ENCODE data around the gene ETNK1.

ETNK1 gene

GRCh38 chr12:22615963-22616501, 8.9 kb upstream of the ETNK1 start:
- Mint-ChIP-seq H3K36me3 (ENCODE audit: insufficient read depth) (no peaks in the 10 kb centered on the region), H3K27ac (no peak overlapping the region), H3K27me3 (peaks cover 5% of the 10 kb centered on the region in 2 donors), H3K4me1 (ENCODE audit: low read depth in 2 of 2) (no peaks in the 10 kb centered on the region), H3K4me3 (no peak overlapping the region), H3K9me3 (peaks cover 0 to 1% of the 10 kb centered on the region in 2 donors)
- ATAC-seq (replicated peaks) (no peak), DNase-seq (no peak)

DNA sequence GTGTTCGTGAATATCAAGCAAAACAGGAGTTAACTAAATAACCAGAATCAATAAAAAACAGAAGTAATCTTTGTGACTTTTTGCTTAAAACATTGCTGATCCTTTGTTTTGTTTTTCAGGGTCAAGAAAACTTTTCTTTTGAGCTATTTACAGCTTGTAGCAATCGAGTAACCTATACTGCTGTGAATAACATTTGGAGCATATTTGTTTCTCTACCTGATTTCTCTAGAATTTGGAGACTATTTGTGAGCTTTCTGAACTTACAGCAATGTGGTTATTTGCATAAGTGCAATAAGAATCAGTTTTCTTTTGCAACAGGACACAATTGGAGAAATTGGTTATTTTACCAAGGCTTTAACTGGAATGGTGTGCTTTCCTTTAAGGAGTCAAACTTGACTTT, 7.3 kb upstream of the ETNK1 start:
- Mint-ChIP-seq H3K27ac (no peak overlapping the region), H3K9me3 (peaks cover 0 to 1% of the 10 kb centered on the region in 2 donors)
- no peak for ATAC-seq (replicated peaks)

DNA sequence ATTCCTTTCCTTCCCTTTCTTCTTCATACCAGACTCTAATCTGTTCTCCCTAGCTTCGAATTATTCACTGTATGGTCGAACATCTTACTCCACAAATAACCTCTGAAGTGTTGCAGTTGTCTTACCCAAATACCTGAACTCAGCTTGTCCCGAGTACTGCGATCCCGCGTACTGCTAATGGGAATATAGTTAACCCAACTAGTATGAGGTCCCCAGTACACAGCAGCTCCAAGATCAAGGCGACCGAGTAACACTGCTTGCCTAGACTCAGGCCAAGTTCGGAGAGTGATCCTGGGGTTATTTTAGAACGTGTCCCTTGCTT, 462 bp upstream of the ETNK1 start:
- ATAC-seq (replicated peaks), result no peak
- H3K27ac Mint-ChIP-seq, result peak overlapping the region; percentile 94 to 99
- DNase-seq, result no peak

More for the DNA sequence above, 7.3 kb upstream of the ETNK1 start:
- H3K27me3 Mint-ChIP-seq, result peaks cover 0 to 1% of the 10 kb centered on the region in 2 donors
- no peaks in the 10 kb centered on the region for H3K36me3 Mint-ChIP-seq (ENCODE audit: insufficient read depth)
- H3K4me1 Mint-ChIP-seq (ENCODE audit: low read depth in 2 of 2), result no peaks in the 10 kb centered on the region
- no peak for DNase-seq
- H3K4me3 Mint-ChIP-seq, result no peak overlapping the region

GRCh38 chr12:22625762-22626294, 857 bp downstream of the ETNK1 start:
- peak; percentile 12 for ATAC-seq (replicated peaks)
- H3K36me3 Mint-ChIP-seq (ENCODE audit: insufficient read depth), result peaks cover 18% of the 10 kb centered on the region

More for the DNA sequence above, 462 bp upstream of the ETNK1 start:
- H3K36me3 Mint-ChIP-seq (ENCODE audit: insufficient read depth), result peaks cover 17% of the 10 kb centered on the region
- peaks cover 0 to 6% of the 10 kb centered on the region in 2 donors for H3K27me3 Mint-ChIP-seq
- peak overlapping the region; percentile 92 to 98 for H3K4me3 Mint-ChIP-seq
- no peaks in the 10 kb centered on the region for H3K9me3 Mint-ChIP-seq
- peaks cover 26 to 42% of the 10 kb centered on the region in 2 donors for H3K4me1 Mint-ChIP-seq (ENCODE audit: low read depth in 2 of 2)

GRCh38 chr12:22626406-22626805, 1.4 kb downstream of the ETNK1 start:
- Mint-ChIP-seq H3K4me1 (ENCODE audit: low read depth in 2 of 2) (peaks cover 31 to 51% of the 10 kb centered on the region in 2 donors), H3K27me3 (peaks cover 0 to 6% of the 10 kb centered on the region in 2 donors), H3K4me3 (peak overlapping the region; percentile 92 to 98), H3K36me3 (ENCODE audit: insufficient read depth) (peaks cover 20% of the 10 kb centered on the region), H3K27ac (peak overlapping the region; percentile 94 to 99), H3K9me3 (no peaks in the 10 kb centered on the region)
- DNase-seq, result peak in 2 of 3 experiments; percentile 8 to 14
- peak; percentile 38 for ATAC-seq (replicated peaks)

More at GRCh38 chr12:22625762-22626294, 857 bp downstream of the ETNK1 start:
- Mint-ChIP-seq H3K9me3 (no peaks in the 10 kb centered on the region), H3K27ac (peak overlapping the region; percentile 94 to 99), H3K4me3 (peak overlapping the region; percentile 92 to 98), H3K27me3 (peaks cover 0 to 6% of the 10 kb centered on the region in 2 donors), H3K4me1 (ENCODE audit: low read depth in 2 of 2) (peaks cover 30 to 48% of the 10 kb centered on the region in 2 donors)
- peak; percentile 6 to 28 (median 7) for DNase-seq

- Mint-ChIP-seq H3K27ac (peak overlapping the region; percentile 94 to 99), H3K27me3 (peaks cover 0 to 6% of the 10 kb centered on the region in 2 donors), H3K4me1 (ENCODE audit: low read depth in 2 of 2) (peaks cover 33 to 54% of the 10 kb centered on the region in 2 donors), H3K4me3 (peak overlapping the region; percentile 92 to 98), H3K9me3 (no peaks in the 10 kb centered on the region), H3K36me3 (ENCODE audit: insufficient read depth) (peaks cover 23% of the 10 kb centered on the region)
- ATAC-seq (replicated peaks) (no peak), DNase-seq (no peak)
Measured at GRCh38 chr12:22627371-22627770, 2.4 kb downstream of the ETNK1 start.

DNA sequence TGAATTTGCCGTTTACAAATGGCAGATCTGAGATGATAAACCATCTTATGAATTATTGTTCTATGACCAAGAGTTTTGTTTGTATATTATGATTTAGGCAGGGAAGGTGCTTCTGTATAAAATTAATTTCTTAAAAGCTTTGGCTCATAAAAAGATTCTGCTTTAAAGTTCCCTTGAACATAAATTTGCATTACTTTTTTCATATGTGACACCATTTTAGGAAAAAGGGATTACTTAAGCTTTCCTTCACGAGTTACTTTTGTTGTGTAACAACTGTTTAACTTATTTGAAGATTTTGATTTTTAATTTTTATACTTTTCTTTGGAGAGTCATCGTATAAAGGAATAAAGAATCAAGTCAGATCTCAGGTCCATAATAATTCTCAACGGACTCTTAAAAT, 3.3 kb downstream of the ETNK1 start:
- Mint-ChIP-seq H3K4me3 (peak overlapping the region; percentile 92 to 98), H3K36me3 (ENCODE audit: insufficient read depth) (peaks cover 26% of the 10 kb centered on the region), H3K27ac (peak overlapping the region; percentile 94 to 99), H3K9me3 (no peaks in the 10 kb centered on the region), H3K4me1 (ENCODE audit: low read depth in 2 of 2) (peaks cover 37 to 61% of the 10 kb centered on the region in 2 donors), H3K27me3 (no peaks in the 10 kb centered on the region)
- DNase-seq (no peak), ATAC-seq (replicated peaks) (no peak)

DNA sequence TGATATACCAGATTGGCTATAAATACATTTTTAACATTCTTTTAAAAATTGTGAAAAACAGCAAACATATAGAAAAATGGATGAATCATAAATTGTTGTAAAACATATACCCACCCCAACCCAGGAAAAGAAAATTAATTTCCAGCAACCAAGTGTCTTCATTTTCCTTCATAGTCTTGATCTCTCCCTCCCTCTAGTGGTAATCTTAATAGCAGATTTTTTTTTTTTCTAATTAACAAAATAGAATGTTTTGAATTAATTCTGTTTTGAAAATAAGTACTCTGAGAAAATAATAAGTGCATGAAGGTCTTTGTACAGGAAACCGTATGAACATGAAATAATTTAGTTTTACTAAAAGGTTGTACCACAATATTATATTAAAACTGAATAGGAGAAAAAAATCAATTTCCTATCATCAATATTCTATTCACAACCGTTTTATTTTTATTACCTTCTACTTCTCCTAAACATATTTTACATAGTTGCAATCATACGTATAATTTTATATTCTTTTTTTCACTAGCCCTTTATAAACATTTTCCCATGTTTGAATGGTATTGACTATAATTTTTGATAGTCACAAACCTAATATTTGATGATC, 7.0 kb downstream of the ETNK1 start:
- H3K27me3 Mint-ChIP-seq, result no peaks in the 10 kb centered on the region
- ATAC-seq (replicated peaks) (peak; percentile 43), DNase-seq (no peak)
- H3K4me1 Mint-ChIP-seq (ENCODE audit: low read depth in 2 of 2), result peaks cover 35 to 60% of the 10 kb centered on the region in 2 donors
- H3K4me3 Mint-ChIP-seq, result peak overlapping the region in 1 of 2 donors; percentile 7
- no peaks in the 10 kb centered on the region for H3K9me3 Mint-ChIP-seq
- peak overlapping the region in 1 of 2 donors; percentile 72 for H3K27ac Mint-ChIP-seq
- peaks cover 15% of the 10 kb centered on the region for H3K36me3 Mint-ChIP-seq (ENCODE audit: insufficient read depth)

GRCh38 chr12:22634883-22635282, 9.9 kb downstream of the ETNK1 start:
- no peaks in the 10 kb centered on the region for H3K27me3 Mint-ChIP-seq
- peak overlapping the region in 1 of 2 donors; percentile 14 for H3K4me3 Mint-ChIP-seq
- H3K27ac Mint-ChIP-seq, result no peak overlapping the region
- H3K36me3 Mint-ChIP-seq (ENCODE audit: insufficient read depth), result peaks cover 19% of the 10 kb centered on the region
- no peak for ATAC-seq (replicated peaks)
- no peak for DNase-seq
- H3K4me1 Mint-ChIP-seq (ENCODE audit: low read depth in 2 of 2), result peaks cover 34 to 55% of the 10 kb centered on the region in 2 donors
- H3K9me3 Mint-ChIP-seq, result no peaks in the 10 kb centered on the region

GRCh38 chr12:22635812-22636211, 10.8 kb downstream of the ETNK1 start:
- peaks cover 30 to 56% of the 10 kb centered on the region in 2 donors for H3K4me1 Mint-ChIP-seq (ENCODE audit: low read depth in 2 of 2)
- no peaks in the 10 kb centered on the region for H3K27me3 Mint-ChIP-seq
- ATAC-seq (replicated peaks) (no peak), DNase-seq (no peak)
- peaks cover 17% of the 10 kb centered on the region for H3K36me3 Mint-ChIP-seq (ENCODE audit: insufficient read depth)
- H3K27ac Mint-ChIP-seq, result no peak overlapping the region
- H3K4me3 Mint-ChIP-seq, result no peak overlapping the region
- H3K9me3 Mint-ChIP-seq, result no peaks in the 10 kb centered on the region

DNA sequence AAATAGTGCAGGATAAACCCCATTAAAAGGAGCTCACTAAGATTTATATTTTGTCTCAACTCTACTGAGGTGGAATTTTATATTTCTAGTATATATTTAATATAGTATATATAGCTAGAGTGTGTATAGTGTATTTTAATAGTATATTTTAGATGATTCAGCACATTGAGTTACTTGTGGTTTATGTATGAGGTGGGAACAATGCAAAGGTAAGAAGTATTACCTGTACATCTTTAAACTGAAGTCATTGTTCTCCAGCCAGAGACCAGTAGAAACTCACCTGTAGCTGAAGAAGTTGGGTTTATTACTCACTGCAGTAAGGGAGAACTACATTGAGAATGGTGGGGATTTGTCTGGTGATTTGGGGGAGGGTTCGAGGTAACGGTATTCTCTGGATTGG, 15.9 kb downstream of the ETNK1 start:
- DNase-seq, result no peak
- Mint-ChIP-seq H3K9me3 (no peaks in the 10 kb centered on the region), H3K4me1 (ENCODE audit: low read depth in 2 of 2) (peaks cover 21 to 54% of the 10 kb centered on the region in 2 donors), H3K4me3 (peak overlapping the region in 1 of 2 donors; percentile 43), H3K36me3 (ENCODE audit: insufficient read depth) (peaks cover 10% of the 10 kb centered on the region), H3K27me3 (no peaks in the 10 kb centered on the region), H3K27ac (peak overlapping the region in 1 of 2 donors; percentile 16)
- ATAC-seq (replicated peaks), result no peak

- peaks cover 10% of the 10 kb centered on the region for H3K36me3 Mint-ChIP-seq (ENCODE audit: insufficient read depth)
- ATAC-seq (replicated peaks) (no peak), DNase-seq (no peak)
- H3K27ac Mint-ChIP-seq, result peak overlapping the region in 1 of 2 donors; percentile 54
- H3K4me3 Mint-ChIP-seq, result peak overlapping the region in 1 of 2 donors; percentile 43
- no peaks in the 10 kb centered on the region for H3K9me3 Mint-ChIP-seq
- no peaks in the 10 kb centered on the region for H3K27me3 Mint-ChIP-seq
- peaks cover 19 to 54% of the 10 kb centered on the region in 2 donors for H3K4me1 Mint-ChIP-seq (ENCODE audit: low read depth in 2 of 2)
Measured at GRCh38 chr12:22641353-22642053, 16.5 kb downstream of the ETNK1 start.

- Mint-ChIP-seq H3K27me3 (no peaks in the 10 kb centered on the region), H3K4me3 (no peak overlapping the region), H3K9me3 (no peaks in the 10 kb centered on the region), H3K36me3 (ENCODE audit: insufficient read depth) (peaks cover 11% of the 10 kb centered on the region), H3K27ac (no peak overlapping the region), H3K4me1 (ENCODE audit: low read depth in 2 of 2) (peaks cover 15 to 48% of the 10 kb centered on the region in 2 donors)
- ATAC-seq (replicated peaks) (no peak), DNase-seq (no peak)
Measured at GRCh38 chr12:22648668-22649067, 23.7 kb downstream of the ETNK1 start.

All from effector memory CD8-positive, alpha-beta T cell (primary cell).